H1 (cell line): Measurements from ENCODE around the gene RPS6KA2. TPM values are rescaled to one million over a fixed set of nuclear protein-coding genes. Genes with fewer than 3 reads are reported as not detected.

Source experiments
- NRF1 ChIP-seq: IDR thresholded peaks from 2 replicates; pipeline ENCODE4 v1.6.1; 2011; ENCODE audit warnings: mild to moderate bottlenecking, low read depth, low read length, improper control_type of control experiment
- TBP ChIP-seq: IDR thresholded peaks from 2 replicates; pipeline ENCODE4 v1.6.1; 2011; ENCODE audit warnings: low read depth, low read length, improper control_type of control experiment
- polyA plus RNA-seq, 7 experiments: library from polyadenylated mRNA; depleted of rRNA in 3 of 7; stranded (reverse) in 5 of 7; unstranded in 2 of 7; fragments of >200 nt in 5 of 7; fragments of 200-250 nt in 2 of 7; gene quantifications; 1 replicate in 5 of 7; 2 replicates in 1 of 7; 4 replicates in 1 of 7; pipeline versions ENCODE4 v1.2.1 to v1.2.3, GENCODE V29; 2011 to 2013; ENCODE audit warnings: missing spikeins in 2 of 7, mixed read lengths in 2 of 7
- total RNA-seq: library from RNA; stranded (reverse); fragmentation: NEBNext Ultra II Directional; extraction: Animal tissue kit (Norgen Biotek cat#: 25700); gene quantifications from 2 replicates; pipeline ENCODE4 v1.2.1, GENCODE V29; 2021

Gene RPS6KA2
- total and polyA plus RNA-seq, 2 of the 8 experiments (the other 6 are each of a cell fraction or from before 2014, with no cell fraction given), result 8.8 to 25.7 TPM

DNA sequence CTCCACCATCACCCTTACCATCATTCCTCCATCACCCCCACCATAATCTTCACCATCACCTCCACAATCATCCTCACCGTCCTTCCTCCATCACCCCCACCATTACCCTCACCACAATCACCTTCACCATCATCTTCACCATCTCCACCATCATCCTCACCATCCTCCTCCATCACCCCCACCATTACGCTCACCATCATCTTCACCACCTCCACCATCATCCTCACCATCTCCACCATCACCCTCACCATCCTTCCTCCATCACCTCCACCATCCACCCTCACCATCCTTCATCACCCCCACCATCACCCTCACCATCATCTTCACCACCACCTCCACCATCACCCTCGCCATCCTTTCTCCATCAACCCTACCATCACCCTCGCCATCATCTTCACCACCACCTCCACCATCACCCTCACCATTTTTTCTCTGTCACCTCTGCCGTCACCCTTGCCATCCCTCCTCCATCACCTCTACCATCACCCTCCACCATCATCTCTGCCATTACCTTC, 211.2 kb downstream of the RPS6KA2 start (continued):
- TF ChIP-seq TBP, result no peak
- no peak for TF ChIP-seq NRF1
